GM18909 (cell line): ENCODE data around the gene RGS12.

ENCODE experiments used
- ATAC-seq: cut with Tn5 transposase; IDR thresholded peaks from one replicate; pipeline ENCODE4 v1.9.1; 2021; ENCODE audit warnings: mild to moderate bottlenecking; ENCODE audit not compliant: unreplicated experiment, poor library complexity

The RGS12 gene

GRCh38 chr4:3307891-3308575 is 15.2 kb downstream of the RGS12 start:
- ATAC-seq: no peak

GRCh38 chr4:3308691-3309090 is 15.9 kb downstream of the RGS12 start:
- no peak for ATAC-seq

GRCh38 chr4:3310301-3311094 is 17.7 kb downstream of the RGS12 start:
- no peak for ATAC-seq

- no peak for ATAC-seq
These were observed 18.2 kb downstream of the RGS12 start for GRCh38 chr4:3311095-3311372.

- no peak for ATAC-seq
These were observed 18.8 kb downstream of the RGS12 start for GRCh38 chr4:3311489-3312171.

GRCh38 chr4:3312362-3312761 is 19.5 kb downstream of the RGS12 start:
- no peak for ATAC-seq

- no peak for ATAC-seq
These were observed 20.3 kb downstream of the RGS12 start for GRCh38 chr4:3313139-3313538.

GRCh38 chr4:3313556-3314228 is 20.9 kb downstream of the RGS12 start:
- no peak for ATAC-seq

GRCh38 chr4:3314706-3315260 is 22.0 kb downstream of the RGS12 start:
- ATAC-seq: no peak

GRCh38 chr4:3315566-3315965 is 22.7 kb downstream of the RGS12 start:
- ATAC-seq: no peak

GRCh38 chr4:3316146-3316545 is 23.3 kb downstream of the RGS12 start:
- no peak for ATAC-seq

- no peak for ATAC-seq
These were observed 24.3 kb downstream of the RGS12 start for GRCh38 chr4:3317011-3317655.

- no peak for ATAC-seq
These were observed 24.9 kb downstream of the RGS12 start for GRCh38 chr4:3317656-3318211.

- no peak for ATAC-seq
These were observed 25.8 kb downstream of the RGS12 start for GRCh38 chr4:3318561-3319021.

GRCh38 chr4:3320361-3321023 is 27.7 kb downstream of the RGS12 start:
- no peak for ATAC-seq

- ATAC-seq: no peak
These were observed 28.6 kb downstream of the RGS12 start for GRCh38 chr4:3321295-3321889.

- no peak for ATAC-seq
These were observed 29.3 kb downstream of the RGS12 start for GRCh38 chr4:3322059-3322550.

- ATAC-seq: no peak
These were observed 30.3 kb downstream of the RGS12 start for GRCh38 chr4:3323071-3323481.
